GM12878 (cell line): ENCODE data around the gene KRTAP10-10. TPM values are rescaled to one million over a fixed set of nuclear protein-coding genes. Genes with fewer than 3 reads are reported as not detected.
"Not testable (repeated sequence)": the region's sequence is repeated elsewhere in the genome, so short reads cannot be mapped to it uniquely, and the experiment has no call there.

Source experiments
- ATAC-seq: fragments of 200-7000 bp; cut with Tn5 transposase; 3 replicates; pipeline ENCODE4 v1.9.1; 2020; ENCODE audit warnings: mild to moderate bottlenecking, moderate library complexity
- BruUV-seq: library from RNA; stranded (reverse); fragments of 400-500 nt; replicated peaks from 2 replicates; lab custom pipeline; 2021; lab: Mats Ljungman, UMichigan
- CTCF ChIA-PET: fragments of 300-600 bp; sonication (Branson Sonifier 250); formaldehyde crosslinking; extraction: SDS; loops from one replicate; lab custom pipeline; 2021; ENCODE audit warnings: inconsistent platforms; lab: Yijun Ruan, JAX
- POLR2A ChIA-PET: fragments of 350-600 bp; formaldehyde crosslinking; extraction: SDS; loops from one replicate; lab custom pipeline; 2021; ENCODE audit warnings: inconsistent platforms; lab: Charles Lee
- RAD21 ChIA-PET: fragments of 300-600 bp; sonication (Branson Sonifier 250); formaldehyde crosslinking; loops from one replicate; lab custom pipeline; 2023; ENCODE audit warnings: antibody characterized with exemption; ENCODE audit not compliant: unreplicated experiment; lab: Charles Lee
- SMC1A ChIA-PET: fragments of 300-600 bp; sonication (Branson Sonifier 250); formaldehyde crosslinking; loops from one replicate; lab custom pipeline; 2023; ENCODE audit not compliant: unreplicated experiment, uncharacterized antibody; lab: Charles Lee
- DNase-seq: peaks from one replicate; pipeline ENCODE4 v3.0.0-alpha.2; 2011; ENCODE audit warnings: low read depth, low spot score
- FAIRE-seq: peaks from 3 replicates; lab custom pipeline; 2011; peaks lifted over from hg19 to GRCh38; lab: Jason Lieb, UNC
- H2AFZ ChIP-seq: 2 replicates; pipeline ENCODE4 v1.6.0; 2011; ENCODE audit warnings: low read depth, low read length, control low read depth; ENCODE audit not compliant: control insufficient read depth
- H3K27ac ChIP-seq: 2 replicates; pipeline ENCODE4 v1.5.1; 2011; ENCODE audit warnings: control low read depth; ENCODE audit not compliant: control insufficient read depth, insufficient read depth
- H3K27me3 ChIP-seq, 2 experiments: replicated peaks in 1 of 2; 2 replicates each; pipeline versions ENCODE4 v1.6.0 to v1.6.1; 2011; ENCODE audit warnings: low read length in 1 of 2; ENCODE audit not compliant: control insufficient read depth in 2 of 2, insufficient read depth in 2 of 2
- H3K36me3 ChIP-seq, 2 experiments: 2 replicates each; pipeline ENCODE4 v1.5.1; 2011; ENCODE audit warnings: low read length in 1 of 2; ENCODE audit not compliant: control insufficient read depth in 2 of 2, insufficient read depth in 2 of 2
- H3K4me1 ChIP-seq: 2 replicates; pipeline ENCODE4 v1.6.1; 2011; ENCODE audit warnings: mild to moderate bottlenecking, low read length, moderate library complexity, mixed read lengths; ENCODE audit not compliant: control insufficient read depth, insufficient read depth
- H3K4me2 ChIP-seq: 2 replicates; pipeline ENCODE4 v1.6.0; 2011; ENCODE audit warnings: control low read depth; ENCODE audit not compliant: control insufficient read depth, insufficient read depth
- H3K4me3 ChIP-seq: fragments of 200-600 bp; sonication (generic); 2 replicates; pipeline ENCODE4 v1.5.1; 2016
- H3K79me2 ChIP-seq: 2 replicates; pipeline ENCODE4 v1.6.0; 2011; ENCODE audit warnings: low read length; ENCODE audit not compliant: control insufficient read depth, insufficient read depth
- H3K9ac ChIP-seq: 2 replicates; pipeline ENCODE4 v1.8.0; 2011; ENCODE audit warnings: low read length, control low read depth, mixed read lengths; ENCODE audit not compliant: control insufficient read depth, insufficient read depth
- H3K9me3 ChIP-seq: replicated peaks from 3 replicates; pipeline ENCODE4 v1.5.1; 2011; ENCODE audit warnings: mild to moderate bottlenecking, low read length; ENCODE audit not compliant: control insufficient read depth, insufficient read depth
- H4K20me1 ChIP-seq: 2 replicates; pipeline ENCODE4 v1.6.0; 2011; ENCODE audit not compliant: control insufficient read depth, insufficient read depth
- IRF4 ChIP-seq: IDR thresholded peaks from 2 replicates; pipeline ENCODE4 v1.6.1; 2011; ENCODE audit warnings: low read depth, low read length
- NFXL1 ChIP-seq: fragments of 450-650 bp; IDR thresholded peaks from 2 replicates; pipeline ENCODE4 v1.6.1; 2017; ENCODE audit warnings: antibody characterized with exemption, mild to moderate bottlenecking, borderline replicate concordance
- PAX5 ChIP-seq: IDR thresholded peaks from 2 replicates; pipeline ENCODE4 v1.6.1; 2011; ENCODE audit warnings: low read depth, low read length, borderline replicate concordance
- WGBS: methylation state at CpG from one replicate; pipeline ENCODE4 v1.1.6; 2016; ENCODE audit warnings: low lambda C conversion rate; ENCODE audit not compliant: insufficient replicate concordance, insufficient coverage; ENCODE audit errors: missing lambda C conversion rate; 5-methylcytosine and 5-hydroxymethylcytosine counted together
- in situ Hi-C: fragments of 300-500 bp; cut with MboI; formaldehyde crosslinking; loops from 9 replicates; pipeline ENCODE4 v1.14.3; 2018; ENCODE audit warnings: mixed read lengths
- intact Hi-C: fragments of 100-400 bp; cut with micrococcal nuclease; formaldehyde crosslinking; loops from one replicate; pipeline ENCODE4 v1.14.2; 2022; ENCODE audit not compliant: unreplicated experiment
- polyA plus RNA-seq, 11 experiments: library from polyadenylated mRNA; depleted of rRNA in 4 of 11; unstranded in 6 of 11; stranded (reverse) in 5 of 11; fragments of >200 nt; fragmentation: Nextera tagmentation in 4 of 11; fragmentation: Illumina TruSeq in 1 of 11; extraction: Ambion mirVana in 4 of 11; extraction: Trizol in 1 of 11; gene quantifications; 1 replicate in 1 of 11; 2 replicates in 10 of 11; pipeline versions ENCODE4 v1.2.1 to v1.2.3, GENCODE V29; 2011 to 2016; ENCODE audit warnings: inconsistent platforms in 2 of 11, missing spikeins in 2 of 11, low read depth in 1 of 11
- total RNA-seq, 4 experiments: library from RNA; depleted of rRNA in 3 of 4; stranded (reverse); fragments of >200 nt in 3 of 4; fragmentation: Illumina TruSeq in 1 of 4; extraction: Trizol in 1 of 4; gene quantifications; 2 replicates each; pipeline versions ENCODE4 v1.2.1 to v1.2.3, GENCODE V29; 2013 to 2021

The KRTAP10-10 gene
- total and polyA plus RNA-seq, 10 of the 15 experiments (the other 5 are each of a cell fraction or from before 2014, with no cell fraction given): not detected

- Histone ChIP-seq H3K79me2 (no peaks in the 10 kb centered on the region), H3K9me3 (peaks cover 1% of the 10 kb centered on the region; the same call in 1 of the 3 replicates), H3K27ac (no peak overlapping the region), H3K9ac (no peak overlapping the region), H3K27me3 (no peaks in the 10 kb centered on the region), H4K20me1 (no peaks in the 10 kb centered on the region), H3K4me1 (no peaks in the 10 kb centered on the region), H3K36me3 (no peaks in the 10 kb centered on the region), H3K4me3 (no peak overlapping the region), H3K4me2 (no peak overlapping the region), H2AFZ (no peak overlapping the region)
- intact Hi-C loops (no loop called here), in situ Hi-C loops (no loop called here)
- no peak for FAIRE-seq
- CTCF ChIA-PET: no interaction called here
- WGBS: 31% methylated on average over 2 of the region's 2 CpGs
- no TSS peak for BruUV-seq
- no peak for DNase-seq
- RAD21 ChIA-PET: no interaction called here
- SMC1A ChIA-PET: no interaction called here
- TF ChIP-seq PAX5 (no peak), IRF4 (no peak), NFXL1 (no peak)
- ATAC-seq: no peak
- POLR2A ChIA-PET: interaction anchor here (0.7 kb wide), 1 partner anchor 613 kb away, joined by 5 read pairs; no protein-coding TSS in a partner anchor
Observed at GRCh38 chr21:44644878-44645277, 7.7 kb downstream of the KRTAP10-10 start.

GRCh38 chr21:44646366-44647221 lies 9.4 kb downstream of the KRTAP10-10 start, which contains the start of gene KRTAP10-11:
KRTAP10-11 (plus strand) TSS chr21:44646414; CDS start chr21:44646459, 45 bp downstream.
- BruUV-seq, H3K79me2 ChIP-seq, H3K36me3 ChIP-seq, H3K4me1 ChIP-seq, H3K27me3 ChIP-seq, intact Hi-C loops, RAD21 ChIA-PET, H2AFZ ChIP-seq, H3K4me2 ChIP-seq, H3K9ac ChIP-seq, CTCF ChIA-PET, FAIRE-seq, H3K27ac ChIP-seq, H4K20me1 ChIP-seq, H3K4me3 ChIP-seq, H3K9me3 ChIP-seq, ATAC-seq, SMC1A ChIA-PET, in situ Hi-C loops, DNase-seq: not testable (repeated sequence)
- WGBS: 45% methylated on average over 21 of the region's 21 CpGs
- POLR2A ChIA-PET: interaction anchor here (0.7 kb wide), 1 partner anchor 116 kb away, joined by 4 read pairs; no protein-coding TSS in a partner anchor
